GM19395 (cell line): ENCODE measurements around the gene RRAGA.
"Not testable (repeated sequence)": the region's sequence is repeated elsewhere in the genome, so short reads cannot be mapped to it uniquely, and the experiment has no call there.

Source experiments
- ATAC-seq: cut with Tn5 transposase; IDR thresholded peaks from one replicate; pipeline ENCODE4 v1.9.1; 2021; ENCODE audit warnings: mild to moderate bottlenecking, moderate library complexity; ENCODE audit not compliant: unreplicated experiment

RRAGA gene

DNA sequence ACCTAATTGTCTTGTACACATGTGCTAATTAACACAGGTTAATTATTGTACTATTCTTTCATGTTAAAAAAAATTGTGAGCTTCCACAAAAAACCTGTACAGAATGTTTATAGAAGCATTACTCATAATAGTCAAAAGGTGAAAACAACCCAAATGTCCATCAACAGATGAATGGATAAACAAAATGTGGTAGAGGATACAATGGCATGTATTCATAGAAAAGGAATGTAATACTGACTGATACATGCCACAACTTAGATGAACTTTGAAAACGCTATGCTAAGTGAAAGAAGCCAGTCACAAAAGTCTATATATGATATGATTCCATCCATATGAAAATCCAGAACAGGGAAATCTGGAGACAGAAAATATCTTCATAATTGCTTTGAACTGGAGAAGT is 25.6 kb downstream of the RRAGA start:
- ATAC-seq = no peak

DNA sequence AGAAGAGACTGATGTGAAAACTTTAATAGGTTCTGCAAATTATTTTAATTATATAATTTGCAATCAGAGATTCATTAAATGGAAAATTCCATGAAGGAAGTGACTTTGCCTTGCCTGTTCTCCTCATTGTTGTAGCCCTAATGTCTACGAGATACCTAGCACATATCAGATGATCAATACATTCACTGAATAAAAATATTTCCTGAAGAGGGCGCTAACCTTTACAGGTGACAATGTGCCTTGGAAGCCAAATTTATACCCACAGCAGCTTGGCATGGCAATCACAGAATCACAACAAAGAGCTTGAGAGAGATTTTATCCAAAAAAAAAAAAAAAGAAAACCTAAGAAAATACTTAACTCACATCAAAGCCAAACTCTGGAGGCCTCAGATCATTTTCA is 36.1 kb downstream of the RRAGA start:
- ATAC-seq = no peak

DNA sequence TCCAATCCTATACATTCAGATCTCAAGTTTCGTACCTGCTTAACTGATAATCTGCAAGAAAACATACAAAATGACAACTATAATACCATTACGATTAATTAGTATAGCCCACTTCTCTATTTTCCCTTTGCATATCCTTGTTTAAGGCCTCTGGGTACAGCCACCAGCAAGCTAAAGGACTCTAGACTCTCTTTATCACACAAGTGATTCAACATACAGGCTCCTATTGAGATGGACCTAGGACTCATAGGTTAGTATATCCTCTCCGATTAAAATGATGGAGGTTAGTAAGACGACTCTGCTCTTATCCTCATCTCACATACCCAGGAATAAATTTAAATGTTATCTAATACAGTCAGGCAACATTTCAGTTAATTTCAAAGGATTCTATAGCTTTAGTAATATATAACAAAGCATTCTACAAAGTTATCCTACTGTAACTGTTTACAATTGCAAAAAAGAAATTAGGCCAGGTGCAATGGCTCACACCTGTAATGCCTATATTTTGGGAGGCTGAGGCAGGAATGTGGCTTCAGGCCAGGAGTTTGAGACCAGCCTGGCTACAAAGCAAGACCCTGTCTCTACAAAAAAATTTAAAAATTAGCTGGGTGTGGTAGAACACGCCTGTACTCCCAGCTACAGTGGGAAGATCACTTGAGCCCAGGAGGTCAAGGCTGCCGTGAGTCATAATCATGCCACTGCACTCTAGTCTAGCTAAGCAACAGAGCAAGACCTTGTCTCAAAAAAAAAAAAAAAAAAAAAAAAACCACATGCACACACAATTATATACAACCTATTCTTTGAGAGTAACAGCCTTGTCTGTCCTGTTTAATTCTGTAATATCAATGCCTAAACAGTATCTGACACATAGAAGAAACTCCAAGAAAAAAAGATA is 38.1 kb downstream of the RRAGA start:
- ATAC-seq = no peak

DNA sequence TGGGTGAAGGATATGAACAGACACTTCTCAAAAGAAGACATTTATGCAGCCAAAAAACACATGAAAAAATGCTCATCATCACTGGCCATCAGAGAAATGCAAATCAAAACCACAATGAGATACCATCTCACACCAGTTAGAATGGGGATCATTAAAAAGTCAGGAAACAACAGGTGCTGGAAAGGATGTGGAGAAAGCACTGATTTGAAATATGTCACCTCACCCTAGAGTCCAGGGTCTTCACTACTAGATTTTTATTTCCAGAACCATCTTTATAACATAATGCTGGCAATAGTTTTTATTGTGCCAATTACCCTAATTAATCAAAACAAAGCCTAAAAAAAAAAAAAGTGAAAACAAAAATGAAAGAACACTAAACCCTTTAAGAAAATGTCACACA is 48.2 kb downstream of the RRAGA start:
- not testable (repeated sequence) for ATAC-seq
